Gastroesophageal sphincter (tissue), 4 donors: ENCODE measurements around the gene PRSS8. TPM values are rescaled to one million over a fixed set of nuclear protein-coding genes. Genes with fewer than 3 reads are reported as not detected.

Source experiments
- ATAC-seq: fragments of 150-250 bp; one replicate; pipeline ENCODE4 v1.9.1; 2016; ENCODE audit warnings: mild to moderate bottlenecking, moderate library complexity
- H3K27ac ChIP-seq, 4 donors: fragments of 200-600 bp; sonication (generic) in 3 of 4; 1 replicate in 3 of 4; 2 replicates in 1 of 4; pipeline ENCODE4 v1.5.1; 2016 to 2019
- H3K27me3 ChIP-seq: fragments of 200-600 bp; sonication (generic); one replicate; pipeline ENCODE4 v1.5.1; 2019
- H3K36me3 ChIP-seq, 2 donors: fragments of 200-600 bp; sonication (generic); one replicate each; pipeline ENCODE4 v1.5.1; 2019; ENCODE audit warnings: control low read depth in 1 of 2
- H3K4me1 ChIP-seq, 3 donors: fragments of 200-600 bp; sonication (generic); 1 replicate in 2 of 3; 2 replicates in 1 of 3; pipeline ENCODE4 v1.5.1; 2016 to 2019; ENCODE audit warnings: control low read depth in 2 of 3
- H3K4me3 ChIP-seq, 2 donors: fragments of 200-600 bp; sonication (generic); one replicate each; pipeline ENCODE4 v1.5.1; 2019; ENCODE audit warnings: mild to moderate bottlenecking in 1 of 2, moderate library complexity in 1 of 2
- H3K9me3 ChIP-seq, 3 donors: fragments of 200-600 bp; sonication (generic); one replicate each; pipeline ENCODE4 v1.5.1; 2017 to 2019; ENCODE audit warnings: control low read depth in 2 of 3
- EP300 ChIP-seq: sonication (generic); formaldehyde crosslinking; IDR thresholded peaks from one replicate; pipeline ENCODE4 v1.6.1; 2017; ENCODE audit warnings: antibody characterized with exemption, mild to moderate bottlenecking
- POLR2A ChIP-seq, 2 donors: fragments of 450-650 bp; IDR thresholded peaks; one replicate each; pipeline ENCODE4 v1.6.1; 2017; ENCODE audit warnings: antibody characterized with exemption in 2 of 2, mild to moderate bottlenecking in 2 of 2, moderate library complexity in 1 of 2
- POLR2AphosphoS5 ChIP-seq: sonication (generic); formaldehyde crosslinking; IDR thresholded peaks from one replicate; pipeline ENCODE4 v1.6.1; 2017; ENCODE audit warnings: antibody characterized with exemption
- WGBS, 2 donors: methylation state at CpG; one replicate each; pipeline ENCODE4 v1.1.5; 2018; ENCODE audit warnings: low coverage in 1 of 2; 5-methylcytosine and 5-hydroxymethylcytosine counted together
- total RNA-seq, 4 donors: library from RNA; depleted of rRNA; stranded (reverse); fragments of >200 nt; gene quantifications; one replicate each; pipeline ENCODE4 v1.1.0, GENCODE V29; 2016
- TF ChIP-seq, protein P1 (sequence below), 4 experiments: fragments of 200-600 bp in 2 of 4; fragments of 450-650 bp in 2 of 4; sonication (generic) in 1 of 4; IDR thresholded peaks; one replicate each; pipeline ENCODE4 v1.5.1; 2017 to 2019; ENCODE audit warnings: antibody characterized with exemption in 4 of 4, mild to moderate bottlenecking in 2 of 4, moderate library complexity in 2 of 4

PRSS8 gene
- total RNA-seq, 4 donors from 2014 or later: 4.1 TPM; not detected in 3

DNA sequence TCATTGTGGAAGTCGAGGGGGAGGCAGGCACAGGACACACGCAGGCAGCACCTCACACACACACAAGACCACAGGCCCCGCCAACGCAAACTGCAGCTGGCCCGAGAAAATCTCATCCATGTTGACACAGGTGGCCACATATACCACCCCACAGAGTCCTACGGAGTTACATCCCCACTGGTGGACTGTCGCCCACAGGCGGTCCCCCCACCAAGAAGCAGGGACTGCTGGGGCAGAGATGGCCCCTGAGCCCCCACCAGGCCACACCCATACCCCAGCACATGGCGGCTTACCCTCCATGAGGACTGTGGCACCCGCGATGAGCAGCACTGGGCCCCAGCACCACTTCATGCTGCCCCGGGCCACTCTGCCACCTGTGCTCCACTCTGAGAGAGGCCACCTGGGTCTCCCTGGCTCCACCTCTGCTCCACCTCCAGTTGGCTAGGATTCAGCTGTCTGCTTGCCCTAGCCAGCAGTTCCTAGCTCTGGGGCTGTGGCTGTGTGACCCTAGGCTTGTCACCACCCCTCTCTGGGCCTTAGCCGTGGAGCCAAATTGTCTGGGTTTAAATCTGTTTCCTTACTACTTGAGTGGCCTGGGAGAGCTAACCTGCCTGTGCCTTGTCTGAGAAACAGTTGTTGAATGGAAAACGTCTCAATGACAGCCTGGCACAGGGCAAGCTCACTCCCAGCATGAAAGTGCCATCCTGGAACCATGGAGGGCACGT, 46.9 kb downstream of the PRSS8 start, which contains the start of gene PRSS53:
PRSS53 (minus strand) TSS at position 485 of the 725 bp plus-strand sequence; CDS start at position 351, 134 bp downstream.
- no peak for TF ChIP-seq EP300
- ATAC-seq: no peak
- WGBS, 2 donors: 62 to 83% methylated on average over 5 to 8 of the region's 15 CpGs

DNA sequence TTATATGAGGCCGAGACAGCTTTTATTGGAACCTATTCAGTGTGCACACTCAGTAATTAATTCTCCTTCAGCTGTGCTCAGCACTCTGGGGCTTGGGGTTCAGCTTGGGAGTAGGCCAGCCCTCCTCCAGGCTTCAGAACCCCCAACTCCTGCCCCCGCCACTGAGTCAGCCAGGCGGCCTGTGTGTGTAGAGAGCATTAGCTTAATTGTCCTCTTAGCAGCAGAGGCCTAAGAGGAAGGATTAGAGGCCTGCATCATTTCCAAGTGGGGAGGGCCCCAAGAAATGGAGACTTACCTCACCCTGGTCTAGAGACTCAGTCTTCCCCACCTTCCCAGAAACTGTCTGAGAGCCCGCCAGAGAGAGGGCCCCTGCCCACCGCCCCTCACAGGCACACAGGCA, 47.6 kb downstream of the PRSS8 start:
- TF ChIP-seq, protein P1, sequence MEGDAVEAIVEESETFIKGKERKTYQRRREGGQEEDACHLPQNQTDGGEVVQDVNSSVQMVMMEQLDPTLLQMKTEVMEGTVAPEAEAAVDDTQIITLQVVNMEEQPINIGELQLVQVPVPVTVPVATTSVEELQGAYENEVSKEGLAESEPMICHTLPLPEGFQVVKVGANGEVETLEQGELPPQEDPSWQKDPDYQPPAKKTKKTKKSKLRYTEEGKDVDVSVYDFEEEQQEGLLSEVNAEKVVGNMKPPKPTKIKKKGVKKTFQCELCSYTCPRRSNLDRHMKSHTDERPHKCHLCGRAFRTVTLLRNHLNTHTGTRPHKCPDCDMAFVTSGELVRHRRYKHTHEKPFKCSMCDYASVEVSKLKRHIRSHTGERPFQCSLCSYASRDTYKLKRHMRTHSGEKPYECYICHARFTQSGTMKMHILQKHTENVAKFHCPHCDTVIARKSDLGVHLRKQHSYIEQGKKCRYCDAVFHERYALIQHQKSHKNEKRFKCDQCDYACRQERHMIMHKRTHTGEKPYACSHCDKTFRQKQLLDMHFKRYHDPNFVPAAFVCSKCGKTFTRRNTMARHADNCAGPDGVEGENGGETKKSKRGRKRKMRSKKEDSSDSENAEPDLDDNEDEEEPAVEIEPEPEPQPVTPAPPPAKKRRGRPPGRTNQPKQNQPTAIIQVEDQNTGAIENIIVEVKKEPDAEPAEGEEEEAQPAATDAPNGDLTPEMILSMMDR (IDR thresholded peaks at IDR 0.05): no peak
- TF ChIP-seq POLR2AphosphoS5: no peak
- no peak for TF ChIP-seq POLR2A (IDR thresholded peaks at IDR 0.05)
- TF ChIP-seq EP300: no peak
- 58% methylated on average over 2 of the region's 5 CpGs; no CpG with 5 or more reads in 1 of the 2 donors for WGBS, 2 donors
- Histone ChIP-seq H3K9me3 (no peaks in the 10 kb centered on the region), H3K27me3 (no peaks in the 10 kb centered on the region), H3K27ac (no peak overlapping the region), H3K36me3 (peaks cover 0 to 92% of the 10 kb centered on the region in 2 donors), H3K4me3 (no peak overlapping the region), H3K4me1 (peaks cover 0 to 10% (median 1%) of the 10 kb centered on the region in 3 donors)
- no peak for ATAC-seq

More for the DNA sequence above, 46.9 kb downstream of the PRSS8 start, which contains the start of gene PRSS53:
- Histone ChIP-seq H3K9me3 (no peaks in the 10 kb centered on the region), H3K36me3 (peaks cover 0 to 85% of the 10 kb centered on the region in 2 donors), H3K27me3 (no peaks in the 10 kb centered on the region), H3K4me3 (no peak within 1 kb of the TSS), H3K4me1 (peaks cover 0 to 14% (median 6%) of the 10 kb centered on the region in 3 donors), H3K27ac (no peak within 1 kb of the TSS)

DNA sequence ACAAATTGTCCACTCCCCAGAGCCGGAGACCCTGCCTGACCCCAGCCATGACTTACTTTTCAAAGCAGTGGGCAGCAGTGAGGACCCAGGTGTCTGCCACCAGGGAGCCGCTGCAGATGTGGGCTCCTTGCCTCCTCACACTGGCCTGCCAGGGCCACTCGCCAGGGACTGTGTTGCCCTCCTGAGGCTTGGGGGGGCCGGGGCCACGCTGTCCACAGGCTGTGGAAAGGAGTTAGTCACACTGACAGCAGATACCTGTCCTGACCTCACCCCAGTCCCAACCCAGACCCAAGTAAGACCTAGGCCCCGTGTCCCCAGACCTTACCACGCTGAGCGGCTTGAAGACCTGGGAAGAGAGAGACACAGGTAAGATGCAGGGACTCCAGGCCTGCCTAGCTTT, 48.0 kb downstream of the PRSS8 start:
- no peak overlapping the region for H3K27ac ChIP-seq
- 80% methylated on average over 2 of the region's 8 CpGs; no CpG with 5 or more reads in 1 of the 2 donors for WGBS, 2 donors
- H3K9me3 ChIP-seq: no peaks in the 10 kb centered on the region

DNA sequence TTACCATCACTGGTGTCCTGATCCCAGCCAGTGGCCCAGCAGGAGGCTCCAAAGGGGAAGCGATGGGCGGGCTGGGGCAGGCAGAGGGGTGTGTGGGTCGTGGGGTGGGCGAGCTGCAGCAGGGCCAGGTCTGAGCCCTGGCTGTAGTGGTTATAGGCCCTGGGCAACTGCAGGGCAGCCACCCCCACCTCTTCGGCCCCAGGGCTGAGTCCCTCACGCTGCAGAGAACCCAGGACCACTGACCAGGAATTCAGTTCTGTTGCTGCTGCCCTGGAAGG, 49.0 kb downstream of the PRSS8 start:
- WGBS, 2 donors: no CpG with 5 or more reads among the region's 6 CpGs
- peaks cover 0 to 100% of the 10 kb centered on the region in 2 donors for H3K36me3 ChIP-seq

More for the DNA sequence above, 48.0 kb downstream of the PRSS8 start:
- peaks cover 0 to 95% of the 10 kb centered on the region in 2 donors for H3K36me3 ChIP-seq
- TF ChIP-seq POLR2A (IDR thresholded peaks at IDR 0.05) (no peak), EP300 (no peak), POLR2AphosphoS5 (no peak)
- TF ChIP-seq, protein P1 (IDR thresholded peaks at IDR 0.05): no peak
- no peak for ATAC-seq
- peaks cover 0 to 10% (median 2%) of the 10 kb centered on the region in 3 donors for H3K4me1 ChIP-seq
- no peak overlapping the region for H3K4me3 ChIP-seq
- no peaks in the 10 kb centered on the region for H3K27me3 ChIP-seq

DNA sequence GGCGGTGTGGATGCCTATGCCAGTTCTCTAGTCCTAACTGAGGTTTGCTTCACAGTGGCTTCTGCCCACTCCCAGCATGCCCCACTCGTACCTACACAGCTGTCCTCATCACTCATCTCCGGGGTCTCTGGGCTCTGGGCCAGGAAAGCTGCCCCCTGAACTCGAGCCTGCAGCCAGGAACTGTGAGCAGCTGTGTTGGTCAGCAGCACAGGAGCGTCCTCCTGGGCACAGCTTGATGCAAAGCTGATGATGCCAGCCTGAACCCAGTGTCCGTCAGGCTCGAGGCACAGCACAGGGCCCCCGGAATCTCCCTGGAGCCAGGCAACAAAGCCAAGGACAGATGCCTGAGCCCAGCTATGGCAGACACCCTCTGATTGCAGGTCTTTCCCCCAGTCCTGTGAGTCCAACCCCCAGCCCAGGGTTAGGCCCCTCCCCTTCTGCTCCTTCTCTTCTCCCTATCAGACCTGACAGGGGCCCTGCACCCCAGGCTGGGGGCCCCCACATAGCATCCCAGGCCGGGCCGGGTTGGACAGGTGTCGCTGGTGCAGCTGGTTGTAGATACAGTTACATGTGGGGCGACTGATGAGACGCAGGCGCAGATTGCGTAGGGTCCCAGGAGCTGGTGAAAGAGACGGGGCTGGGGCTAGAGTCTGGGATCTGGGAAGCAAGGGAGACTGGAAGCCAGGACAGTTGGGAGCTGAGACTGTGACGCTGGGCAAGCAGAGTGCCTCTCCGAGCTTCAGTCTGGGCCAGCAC, 49.5 kb downstream of the PRSS8 start:
- no peaks in the 10 kb centered on the region for H3K27me3 ChIP-seq
- H3K36me3 ChIP-seq: peaks cover 0 to 100% of the 10 kb centered on the region in 2 donors
- H3K4me3 ChIP-seq: no peak overlapping the region
- H3K27ac ChIP-seq: no peak overlapping the region
- TF ChIP-seq EP300: no peak
- TF ChIP-seq, protein P1 (IDR thresholded peaks at IDR 0.05): no peak
- TF ChIP-seq POLR2AphosphoS5: no peak
- no peak for TF ChIP-seq POLR2A (IDR thresholded peaks at IDR 0.05)
- no peaks in the 10 kb centered on the region for H3K9me3 ChIP-seq
- no peak for ATAC-seq
- peaks cover 0 to 22% (median 3%) of the 10 kb centered on the region in 3 donors for H3K4me1 ChIP-seq
- 85% methylated on average over 8 of the region's 18 CpGs; no CpG with 5 or more reads in 1 of the 2 donors for WGBS, 2 donors

More for the DNA sequence above, 49.0 kb downstream of the PRSS8 start:
- Histone ChIP-seq H3K27ac (no peak overlapping the region), H3K4me3 (no peak overlapping the region), H3K4me1 (peaks cover 0 to 17% (median 3%) of the 10 kb centered on the region in 3 donors), H3K27me3 (no peaks in the 10 kb centered on the region), H3K9me3 (no peaks in the 10 kb centered on the region)
- TF ChIP-seq EP300: no peak
- no peak for TF ChIP-seq POLR2A (IDR thresholded peaks at IDR 0.05)
- no peak for TF ChIP-seq POLR2AphosphoS5
- TF ChIP-seq, protein P1 (IDR thresholded peaks at IDR 0.05): no peak
- ATAC-seq: no peak
